Panc1 (cell line): Measurements from ENCODE around the gene NCL.

Experiments used
- CTCF ChIP-seq: fragments of 450-650 bp; IDR thresholded peaks from 2 replicates; pipeline ENCODE4 v1.5.1; 2017; ENCODE audit warnings: mild to moderate bottlenecking
- POLR2AphosphoS5 ChIP-seq: IDR thresholded peaks from 2 replicates; pipeline ENCODE4 v1.6.1; 2012; ENCODE audit warnings: mild to moderate bottlenecking, low read depth, low read length, moderate library complexity
- REST ChIP-seq, 2 experiments: IDR thresholded peaks; 2 replicates each; pipeline ENCODE4 v1.6.1; 2011 to 2012; ENCODE audit warnings: low read depth in 2 of 2, control low read depth in 1 of 2, low read length in 1 of 2, mild to moderate bottlenecking in 1 of 2, moderate library complexity in 1 of 2; ENCODE audit not compliant: insufficient read depth in 1 of 2

- TF ChIP-seq CTCF (no peak), POLR2AphosphoS5 (no peak), REST (IDR thresholded peaks at IDR 0.05; ENCODE audit: insufficient read depth in 1 of 2, low read depth in 2 of 2, low read length in 1 of 2) (no peak)
Measured at GRCh38 chr2:231422056-231422455, 42.2 kb downstream of the NCL start.
